A549 (cell line): ENCODE measurements around the gene REELD1. TPM values are rescaled to one million over a fixed set of nuclear protein-coding genes. Genes with fewer than 3 reads are reported as not detected.

Source experiments
- ATAC-seq, 2 experiments: fragments of 200-7000 bp in 1 of 2; fragments of >200 bp in 1 of 2; cut with Nextera tagmentation in 1 of 2; cut with Tn5 transposase in 1 of 2; 3 replicates each; pipeline versions ENCODE4 v1.8.0 to v1.9.1; 2018 to 2020; ENCODE audit warnings: mild to moderate bottlenecking in 1 of 2, moderate library complexity in 1 of 2
- CTCF ChIA-PET: fragments of 300-600 bp; sonication (Branson Sonifier 250); formaldehyde crosslinking; extraction: SDS; loops from one replicate; lab custom pipeline; 2021; ENCODE audit warnings: antibody characterized with exemption, inconsistent platforms; lab: Yijun Ruan, JAX
- POLR2A ChIA-PET: fragments of 350-600 bp; formaldehyde crosslinking; extraction: SDS; loops from one replicate; lab custom pipeline; 2021; ENCODE audit warnings: antibody characterized with exemption, inconsistent platforms; lab: Yijun Ruan, JAX
- DNase-seq, 2 experiments: peaks; one replicate each; pipeline versions ENCODE4 v3.0.0 to v3.0.0-alpha.2; 2011 to 2016; ENCODE audit warnings: low read depth in 1 of 2, low spot score in 1 of 2
- FAIRE-seq: peaks from 2 replicates; lab custom pipeline; 2011; peaks lifted over from hg19 to GRCh38; lab: Jason Lieb, UNC
- H3K27ac ChIP-seq, 2 experiments: fragments of >200 bp; sonication (Bioruptor Twin); formaldehyde crosslinking; 3 replicates each; pipeline ENCODE4 v1.5.1; 2016 to 2017
- H3K4me1 ChIP-seq: fragments of >200 bp; sonication (Bioruptor Twin); formaldehyde crosslinking; 3 replicates; pipeline ENCODE4 v1.6.1; 2016
- H3K4me2 ChIP-seq: fragments of >200 bp; sonication (Bioruptor Twin); formaldehyde crosslinking; 3 replicates; pipeline ENCODE4 v1.6.1; 2016
- H3K4me3 ChIP-seq: fragments of >200 bp; sonication (Bioruptor Twin); formaldehyde crosslinking; 3 replicates; pipeline ENCODE4 v1.5.1; 2016
- H3K9me3 ChIP-seq: fragments of >200 bp; sonication (Bioruptor Twin); formaldehyde crosslinking; 3 replicates; pipeline ENCODE4 v1.6.1; 2016
- CBX8 ChIP-seq: fragments of 200-600 bp; sonication (generic); IDR thresholded peaks from 2 replicates; pipeline ENCODE4 v1.6.1; 2016
- CEBPB ChIP-seq, 2 experiments: fragments of >200 bp in 1 of 2; sonication (Bioruptor Twin) in 1 of 2; formaldehyde crosslinking in 1 of 2; IDR thresholded peaks; 2 replicates each; pipeline ENCODE4 v1.6.1; 2012 to 2016
- EHF ChIP-seq: fragments of 250-450 bp; sonication (Bioruptor Pico); IDR thresholded peaks from 2 replicates; pipeline ENCODE4 v1.5.0; 2020; ENCODE audit warnings: mild to moderate bottlenecking
- EP300 ChIP-seq, 2 experiments: fragments of >200 bp; sonication (Bioruptor Twin); formaldehyde crosslinking; IDR thresholded peaks; 2 replicates in 1 of 2; 3 replicates in 1 of 2; pipeline ENCODE4 v1.6.1; 2016 to 2017
- ESRRA ChIP-seq: fragments of 150-350 bp; IDR thresholded peaks from 2 replicates; pipeline ENCODE4 v1.6.1; 2014; ENCODE audit warnings: mild to moderate bottlenecking, low read length, borderline replicate concordance
- FOSL2 ChIP-seq, 2 experiments: fragments of 450-650 bp in 1 of 2; fragments of >200 bp in 1 of 2; sonication (Bioruptor Twin) in 1 of 2; formaldehyde crosslinking; IDR thresholded peaks; 2 replicates each; pipeline versions ENCODE4 v1.5.0 to v1.6.1; 2016 to 2020; ENCODE audit warnings: mild to moderate bottlenecking in 1 of 2, moderate library complexity in 1 of 2
- FOXS1 ChIP-seq: fragments of 250-450 bp; sonication (Bioruptor Pico); IDR thresholded peaks from 2 replicates; pipeline ENCODE4 v1.5.0; 2020; ENCODE audit warnings: mild to moderate bottlenecking, moderate library complexity
- GATA3 ChIP-seq: IDR thresholded peaks from 2 replicates; pipeline ENCODE4 v1.6.1; 2012; ENCODE audit warnings: borderline replicate concordance
- HDAC2 ChIP-seq: fragments of 200-600 bp; sonication (generic); IDR thresholded peaks from 2 replicates; pipeline ENCODE4 v1.6.1; 2016
- HEYL ChIP-seq: fragments of 250-450 bp; sonication (Bioruptor Pico); IDR thresholded peaks from 2 replicates; pipeline ENCODE4 v1.8.0; 2021; ENCODE audit warnings: mild to moderate bottlenecking, moderate library complexity
- HMGXB4 ChIP-seq: fragments of 250-450 bp; sonication (Bioruptor Pico); IDR thresholded peaks from 2 replicates; pipeline ENCODE4 v1.5.0; 2021; ENCODE audit warnings: mild to moderate bottlenecking, moderate library complexity, borderline replicate concordance
- HOXB13 ChIP-seq: fragments of 250-450 bp; sonication (Bioruptor Pico); IDR thresholded peaks from 2 replicates; pipeline ENCODE4 v1.5.0; 2020; ENCODE audit warnings: low read depth, mild to moderate bottlenecking, moderate library complexity
- JUN ChIP-seq, 2 experiments: fragments of >200 bp; sonication (Bioruptor Twin); formaldehyde crosslinking; IDR thresholded peaks; 2 replicates in 1 of 2; 3 replicates in 1 of 2; pipeline ENCODE4 v1.6.1; 2016 to 2017
- KDM5A ChIP-seq: fragments of 200-600 bp; sonication (generic); IDR thresholded peaks from 2 replicates; pipeline ENCODE4 v1.6.1; 2016; ENCODE audit warnings: antibody characterized with exemption, mild to moderate bottlenecking
- MAX ChIP-seq: IDR thresholded peaks from 2 replicates; pipeline ENCODE4 v1.6.1; 2012
- NR3C1 ChIP-seq: fragments of >200 bp; sonication (Bioruptor Twin); formaldehyde crosslinking; IDR thresholded peaks from 3 replicates; pipeline ENCODE4 v1.6.1; 2017
- PBX3 ChIP-seq: IDR thresholded peaks from 2 replicates; pipeline ENCODE4 v1.6.1; 2012
- RARB ChIP-seq: fragments of 250-450 bp; sonication (Bioruptor Pico); IDR thresholded peaks from 2 replicates; pipeline ENCODE4 v1.8.0; 2021; ENCODE audit warnings: mild to moderate bottlenecking, moderate library complexity
- REST ChIP-seq: fragments of 200-600 bp; sonication (generic); IDR thresholded peaks from 2 replicates; pipeline ENCODE4 v1.6.1; 2016; ENCODE audit warnings: antibody characterized with exemption, mild to moderate bottlenecking, moderate library complexity
- SREBF2 ChIP-seq: fragments of 450-650 bp; IDR thresholded peaks from 2 replicates; pipeline ENCODE4 v1.6.1; 2014; ENCODE audit warnings: mild to moderate bottlenecking, moderate library complexity
- TP53 ChIP-seq: fragments of 250-450 bp; sonication (Bioruptor Pico); IDR thresholded peaks from 2 replicates; pipeline ENCODE4 v1.5.0; 2021; ENCODE audit warnings: mild to moderate bottlenecking, moderate library complexity
- USF2 ChIP-seq: fragments of 450-650 bp; IDR thresholded peaks from 2 replicates; pipeline ENCODE4 v1.6.1; 2014; ENCODE audit warnings: antibody characterized with exemption
- WGBS: methylation state at CpG from one replicate; pipeline ENCODE4 v1.1.6; 2017; ENCODE audit errors: missing lambda C conversion rate; 5-methylcytosine and 5-hydroxymethylcytosine counted together
- polyA plus RNA-seq, 4 experiments: library from polyadenylated mRNA; depleted of rRNA in 3 of 4; stranded (reverse); fragments of >200 nt; fragmentation: RNase III in 1 of 4; extraction: RNeasy Plus Mini Kit Qiagen cat#74134 plus additional on column Dnase treatment in 1 of 4; gene quantifications; 2 replicates in 3 of 4; 3 replicates in 1 of 4; pipeline ENCODE4 v1.2.3, GENCODE V29; 2011 to 2017
- TF ChIP-seq, protein P1 (sequence below): fragments of 150-350 bp; IDR thresholded peaks from 2 replicates; pipeline ENCODE4 v1.6.1; 2014; ENCODE audit warnings: low read depth, mild to moderate bottlenecking, low read length

Gene REELD1
- polyA plus RNA-seq, 2 of the 4 experiments (the other 2 are of a cell fraction), result 0.04 TPM; not detected in 1

DNA sequence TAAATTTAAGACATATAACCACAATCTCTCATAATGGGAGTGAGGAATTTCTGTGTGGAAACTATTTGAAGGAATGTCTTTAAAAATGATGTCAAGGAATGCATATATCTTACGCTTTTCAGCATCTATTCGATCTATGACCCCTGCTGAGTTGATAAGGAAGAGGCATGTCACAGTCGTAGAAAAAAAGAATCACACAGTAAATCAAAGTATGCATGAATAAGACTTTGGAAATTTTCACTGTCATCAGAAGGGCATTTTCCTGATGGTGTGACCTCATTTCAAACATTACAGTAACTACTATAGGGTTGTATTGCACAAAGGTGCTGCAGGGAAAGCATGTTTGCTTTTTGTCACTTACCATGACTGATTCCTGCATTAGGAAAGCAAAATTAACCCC is 41.5 kb downstream of the REELD1 start:
- no peak overlapping the region for H3K4me3 ChIP-seq
- peak overlapping the region; percentile 57 for H3K4me2 ChIP-seq
- FAIRE-seq (no peak), ATAC-seq (peak; percentile 86 to 90), DNase-seq (peak in 1 of 2 experiments; percentile 46)
- POLR2A ChIA-PET, result no interaction called here
- no peaks in the 10 kb centered on the region for H3K9me3 ChIP-seq
- H3K4me1 ChIP-seq, result peaks cover 45% of the 10 kb centered on the region
- WGBS, result 4% methylated on average over 3 of the region's 3 CpGs
- CTCF ChIA-PET, result interaction anchor here (1.1 kb wide), 1 partner anchor 12 kb away, joined by 4 read pairs; no protein-coding TSS in a partner anchor
- H3K27ac ChIP-seq, result peak overlapping the region in 1 of 2 experiments; percentile 49; a peak in 2 of 6 replicates
- peak; percentile 37 to 44; a peak in 2 of 4 replicates for TF ChIP-seq CEBPB (IDR thresholded peaks at IDR 0.05)
- TF ChIP-seq JUN (IDR thresholded peaks at IDR 0.05), result peak in 1 of 2 experiments; percentile 49; a peak in 1 of 5 replicates
- TF ChIP-seq MAX, result no peak
- peak; percentile 53 to 74; a peak in 3 of 5 replicates for TF ChIP-seq EP300 (IDR thresholded peaks at IDR 0.05)
- no peak for TF ChIP-seq REST
- TF ChIP-seq GATA3, result peak; percentile 73; the same call in 1 of the 2 replicates
- no peak for TF ChIP-seq PBX3
- TF ChIP-seq HEYL (CRISPR knock-in tag), result no peak
- no peak for TF ChIP-seq SREBF2
- 0 out of 2 replicates have a peak, but pooled peaks have one; percentile 47 for TF ChIP-seq FOSL2 (IDR thresholded peaks at IDR 0.05)
- TF ChIP-seq FOSL2 (CRISPR knock-in tag; IDR thresholded peaks at IDR 0.05), result peak; percentile 65

DNA sequence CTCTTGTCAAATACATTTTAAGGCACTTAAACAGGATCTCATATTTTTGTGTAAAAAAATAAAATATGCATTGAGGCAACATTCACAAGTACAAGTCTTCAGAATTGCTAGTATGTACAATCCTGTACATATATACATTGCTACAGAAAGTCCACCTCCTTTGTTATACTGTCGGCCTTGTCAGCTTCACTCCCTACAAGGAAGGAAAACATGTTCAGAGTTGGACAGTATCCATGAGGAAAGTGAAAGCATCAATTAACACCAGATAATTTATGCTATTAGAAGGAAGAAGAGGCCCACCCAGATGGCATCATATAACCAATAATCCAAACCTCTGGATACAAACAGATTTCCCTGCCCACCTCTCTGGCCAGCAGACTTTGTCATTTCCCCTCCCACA is 42.0 kb downstream of the REELD1 start:
- H3K27ac ChIP-seq, result peak overlapping the region; percentile 27 to 71; a peak in 4 of 6 replicates
- WGBS, result 64% methylated on average over 1 of the region's 1 CpG
- peaks cover 45% of the 10 kb centered on the region for H3K4me1 ChIP-seq
- CTCF ChIA-PET, result no interaction called here
- H3K9me3 ChIP-seq, result no peaks in the 10 kb centered on the region
- no peak for DNase-seq
- ATAC-seq, result no peak; a peak in 2 of 6 replicates
- FAIRE-seq, result no peak
- POLR2A ChIA-PET, result no interaction called here
- peak overlapping the region; percentile 57 for H3K4me2 ChIP-seq
- no peak overlapping the region for H3K4me3 ChIP-seq
- TF ChIP-seq CBX8 (no peak), HMGXB4 (no peak), ESRRA (no peak), EHF (no peak), HDAC2 (no peak), HOXB13 (CRISPR knock-in tag) (no peak), GATA3 (no peak), JUN (IDR thresholded peaks at IDR 0.05) (no peak), USF2 (no peak), HEYL (CRISPR knock-in tag) (no peak), TP53 (no peak), KDM5A (no peak), RARB (CRISPR knock-in tag) (no peak), SREBF2 (no peak), CEBPB (IDR thresholded peaks at IDR 0.05) (no peak), FOXS1 (CRISPR knock-in tag) (no peak), NR3C1 (no peak), PBX3 (no peak)
- TF ChIP-seq, protein P1, sequence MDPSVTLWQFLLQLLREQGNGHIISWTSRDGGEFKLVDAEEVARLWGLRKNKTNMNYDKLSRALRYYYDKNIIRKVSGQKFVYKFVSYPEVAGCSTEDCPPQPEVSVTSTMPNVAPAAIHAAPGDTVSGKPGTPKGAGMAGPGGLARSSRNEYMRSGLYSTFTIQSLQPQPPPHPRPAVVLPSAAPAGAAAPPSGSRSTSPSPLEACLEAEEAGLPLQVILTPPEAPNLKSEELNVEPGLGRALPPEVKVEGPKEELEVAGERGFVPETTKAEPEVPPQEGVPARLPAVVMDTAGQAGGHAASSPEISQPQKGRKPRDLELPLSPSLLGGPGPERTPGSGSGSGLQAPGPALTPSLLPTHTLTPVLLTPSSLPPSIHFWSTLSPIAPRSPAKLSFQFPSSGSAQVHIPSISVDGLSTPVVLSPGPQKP, result no peak
